Adrenal gland (tissue), 5 donors: Measurements from ENCODE around the gene KATNB1.

Experiments
- POLR2A ChIP-seq, 2 donors: fragments of 450-650 bp; IDR thresholded peaks; one replicate each; pipeline ENCODE4 v1.6.1; 2017; ENCODE audit warnings: antibody characterized with exemption in 2 of 2, mild to moderate bottlenecking in 2 of 2, moderate library complexity in 1 of 2
- TF ChIP-seq, protein P1 (sequence below), 6 experiments: fragments of 450-650 bp in 4 of 6; fragments of 200-600 bp in 2 of 6; sonication (generic) in 1 of 6; IDR thresholded peaks; 1 replicate in 5 of 6; 2 replicates in 1 of 6; pipeline versions ENCODE4 v1.5.1 to v1.8.0; 2016 to 2021; ENCODE audit warnings: antibody characterized with exemption in 6 of 6, mild to moderate bottlenecking in 2 of 6, moderate library complexity in 1 of 6
- donor health status: DM: no; HTN: no; CAD: no.

DNA sequence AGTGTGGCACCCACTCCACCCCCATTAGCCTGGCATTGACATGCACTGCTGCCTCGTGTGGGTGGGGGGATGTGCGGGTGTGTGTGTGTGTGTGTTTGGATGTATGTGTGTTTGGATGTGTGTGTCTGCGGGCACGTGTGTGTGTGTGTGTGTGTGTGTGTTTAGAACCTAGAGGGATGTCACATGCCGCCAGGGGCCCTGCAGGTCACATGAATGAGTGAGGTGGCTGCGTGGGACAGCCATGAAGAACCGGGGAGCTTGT is 9.0 kb downstream of the KATNB1 start:
- TF ChIP-seq, protein P1, sequence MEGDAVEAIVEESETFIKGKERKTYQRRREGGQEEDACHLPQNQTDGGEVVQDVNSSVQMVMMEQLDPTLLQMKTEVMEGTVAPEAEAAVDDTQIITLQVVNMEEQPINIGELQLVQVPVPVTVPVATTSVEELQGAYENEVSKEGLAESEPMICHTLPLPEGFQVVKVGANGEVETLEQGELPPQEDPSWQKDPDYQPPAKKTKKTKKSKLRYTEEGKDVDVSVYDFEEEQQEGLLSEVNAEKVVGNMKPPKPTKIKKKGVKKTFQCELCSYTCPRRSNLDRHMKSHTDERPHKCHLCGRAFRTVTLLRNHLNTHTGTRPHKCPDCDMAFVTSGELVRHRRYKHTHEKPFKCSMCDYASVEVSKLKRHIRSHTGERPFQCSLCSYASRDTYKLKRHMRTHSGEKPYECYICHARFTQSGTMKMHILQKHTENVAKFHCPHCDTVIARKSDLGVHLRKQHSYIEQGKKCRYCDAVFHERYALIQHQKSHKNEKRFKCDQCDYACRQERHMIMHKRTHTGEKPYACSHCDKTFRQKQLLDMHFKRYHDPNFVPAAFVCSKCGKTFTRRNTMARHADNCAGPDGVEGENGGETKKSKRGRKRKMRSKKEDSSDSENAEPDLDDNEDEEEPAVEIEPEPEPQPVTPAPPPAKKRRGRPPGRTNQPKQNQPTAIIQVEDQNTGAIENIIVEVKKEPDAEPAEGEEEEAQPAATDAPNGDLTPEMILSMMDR (IDR thresholded peaks at IDR 0.05) = no peak
- TF ChIP-seq POLR2A (IDR thresholded peaks at IDR 0.05) = no peak
